GM19025 (cell line): ENCODE data around the gene TUT7.

ENCODE experiments used
- ATAC-seq: cut with Tn5 transposase; IDR thresholded peaks from one replicate; pipeline ENCODE4 v1.9.1; 2021; ENCODE audit warnings: mild to moderate bottlenecking, low read depth, moderate library complexity; ENCODE audit not compliant: unreplicated experiment

Gene TUT7

GRCh38 chr9:86351880-86352279 lies 2.3 kb downstream of the TUT7 start:
- no peak for ATAC-seq

GRCh38 chr9:86350006-86350760 lies 4.0 kb downstream of the TUT7 start:
- ATAC-seq: no peak

- no peak for ATAC-seq
Observed at GRCh38 chr9:86349271-86349670, 4.9 kb downstream of the TUT7 start.

GRCh38 chr9:86347991-86348390 lies 6.2 kb downstream of the TUT7 start:
- no peak for ATAC-seq

- ATAC-seq: no peak
Observed at GRCh38 chr9:86344818-86345217, 9.4 kb downstream of the TUT7 start.

GRCh38 chr9:86342269-86342668 lies 11.9 kb downstream of the TUT7 start:
- ATAC-seq: no peak

- no peak for ATAC-seq
Observed at GRCh38 chr9:86341007-86341491, 13.2 kb downstream of the TUT7 start.

GRCh38 chr9:86340356-86341006 lies 13.7 kb downstream of the TUT7 start:
- ATAC-seq: no peak

GRCh38 chr9:86337469-86338108 lies 16.6 kb downstream of the TUT7 start:
- ATAC-seq: no peak

GRCh38 chr9:86336058-86336457 lies 18.2 kb downstream of the TUT7 start:
- no peak for ATAC-seq

- ATAC-seq: no peak
Observed at GRCh38 chr9:86333651-86334050, 20.6 kb downstream of the TUT7 start.

GRCh38 chr9:86330186-86330585 lies 24.0 kb downstream of the TUT7 start:
- no peak for ATAC-seq

GRCh38 chr9:86329649-86330048 lies 24.6 kb downstream of the TUT7 start:
- ATAC-seq: no peak

GRCh38 chr9:86328156-86328555 lies 26.1 kb downstream of the TUT7 start:
- ATAC-seq: no peak

GRCh38 chr9:86326536-86326935 lies 27.7 kb downstream of the TUT7 start:
- no peak for ATAC-seq

- ATAC-seq: no peak
Observed at GRCh38 chr9:86324901-86325300, 29.3 kb downstream of the TUT7 start.

- no peak for ATAC-seq
Observed at GRCh38 chr9:86324308-86324707, 29.9 kb downstream of the TUT7 start.

GRCh38 chr9:86322973-86323644 lies 31.1 kb downstream of the TUT7 start:
- no peak for ATAC-seq

GRCh38 chr9:86321373-86321772 lies 32.8 kb downstream of the TUT7 start:
- ATAC-seq: no peak

- no peak for ATAC-seq
Observed at GRCh38 chr9:86318187-86318586, 36.0 kb downstream of the TUT7 start.

- no peak for ATAC-seq
Observed at GRCh38 chr9:86315078-86315477, 39.1 kb downstream of the TUT7 start.
